Inflammatory macrophage (primary cell): ENCODE data around the gene TECTA.
"Not testable (repeated sequence)": the region's sequence is repeated elsewhere in the genome, so short reads cannot be mapped to it uniquely, and the experiment has no call there.

Source experiments
- DNase-seq, 2 donors: peaks; one replicate each; pipeline ENCODE4 v3.0.0-alpha.2; 2020 to 2022

TECTA gene

GRCh38 chr11:121131656-121132055 is 30.6 kb downstream of the TECTA start:
- no peak for DNase-seq

DNA sequence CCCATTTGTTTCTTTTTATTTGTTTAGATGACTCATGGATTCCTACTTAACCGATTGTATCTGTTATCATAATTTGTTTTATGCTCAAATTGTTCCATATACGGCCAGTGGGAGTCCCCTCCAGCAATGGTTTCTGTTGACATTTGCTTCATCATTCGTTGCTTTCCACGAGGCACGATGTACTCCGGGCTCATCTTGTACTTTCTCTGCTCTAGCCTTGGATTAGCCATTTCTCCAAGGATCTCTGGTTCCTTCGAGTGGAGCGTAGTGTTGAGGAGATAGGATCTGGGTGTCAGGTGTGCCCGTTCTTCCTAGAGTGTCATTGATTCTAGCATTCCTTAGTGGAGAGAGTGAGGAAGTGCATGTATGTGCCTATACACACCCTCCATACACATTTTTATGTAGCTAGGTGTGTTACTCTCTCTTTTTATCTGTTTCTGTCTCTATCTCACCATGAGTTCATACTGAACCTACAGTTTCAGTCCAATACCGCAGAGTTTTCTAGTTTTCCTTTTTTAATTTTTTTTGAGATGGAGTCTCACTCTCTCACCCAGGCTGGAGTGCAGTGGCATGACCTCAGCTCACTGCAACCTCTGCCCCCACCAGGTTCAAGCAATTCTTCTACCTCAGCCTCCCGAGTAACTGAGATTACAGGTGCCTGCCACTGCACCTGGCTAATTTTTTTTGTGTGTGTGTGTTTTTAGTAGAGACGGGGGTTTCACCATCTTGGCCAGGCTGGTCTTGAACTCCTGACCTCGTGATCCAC is 31.4 kb downstream of the TECTA start:
- no peak for DNase-seq

- DNase-seq: no peak
Observed at GRCh38 chr11:121134741-121135312, 33.8 kb downstream of the TECTA start.

DNA sequence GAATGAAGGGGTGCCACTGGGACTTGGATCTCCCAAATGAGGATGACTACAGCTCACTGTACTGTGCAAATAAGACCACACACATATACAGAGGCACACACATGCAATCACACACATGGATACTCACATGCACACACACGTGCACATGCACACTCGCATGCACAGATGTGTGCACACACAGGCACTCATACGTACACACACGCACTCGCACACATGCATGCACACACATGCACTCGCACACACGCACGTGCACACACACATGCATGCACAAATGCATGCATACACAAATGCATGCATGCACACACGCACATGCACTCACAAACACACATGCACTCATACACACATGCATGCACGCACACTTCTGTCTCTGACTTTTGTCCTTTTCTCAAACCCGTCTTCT is 36.0 kb downstream of the TECTA start:
- no peak for DNase-seq

GRCh38 chr11:121138259-121138658 is 37.2 kb downstream of the TECTA start:
- no peak for DNase-seq

- DNase-seq: no peak
Observed at GRCh38 chr11:121140369-121140768, 39.3 kb downstream of the TECTA start.

GRCh38 chr11:121141066-121141465 is 40.0 kb downstream of the TECTA start:
- no peak for DNase-seq

DNA sequence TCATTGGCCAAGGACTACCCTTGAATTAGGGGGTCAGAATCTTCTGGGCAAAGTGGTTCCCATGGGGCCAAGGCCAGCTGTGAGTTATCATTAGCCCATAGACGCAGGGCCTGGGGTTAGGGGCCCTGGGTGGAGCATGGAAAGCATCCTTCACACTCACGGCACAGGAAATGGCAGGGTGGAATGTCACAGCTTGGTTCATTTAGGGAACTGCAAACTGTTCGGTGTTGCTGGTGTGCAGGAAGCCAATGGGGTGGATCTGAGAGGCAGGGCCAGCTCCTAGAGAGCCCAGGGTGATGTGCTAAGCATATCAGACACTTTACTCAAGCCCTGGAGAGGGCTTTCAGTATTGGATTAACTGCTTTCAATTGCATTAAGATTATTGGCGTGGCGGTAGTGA is 42.9 kb downstream of the TECTA start:
- DNase-seq: no peak

DNA sequence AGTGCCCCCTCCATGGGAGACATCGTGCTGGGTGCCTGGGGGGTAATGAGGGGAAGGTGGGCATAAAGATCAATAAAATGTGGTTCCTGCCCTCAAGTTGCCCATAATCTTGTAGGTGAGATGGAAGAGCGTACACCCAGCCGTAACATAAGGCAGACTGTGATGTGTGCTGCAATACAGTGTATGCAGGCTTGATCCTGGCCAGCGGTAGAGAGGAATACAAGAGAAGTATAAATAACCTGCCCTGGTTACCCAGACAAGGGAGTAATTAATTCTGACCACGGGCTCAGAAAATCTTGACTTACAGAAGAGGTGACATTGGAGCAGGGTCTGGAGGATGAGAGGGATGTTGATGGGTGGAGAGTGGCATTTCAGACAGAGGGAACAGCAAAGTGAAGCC is 43.7 kb downstream of the TECTA start:
- DNase-seq: no peak

- no peak for DNase-seq
Observed at GRCh38 chr11:121145826-121146225, 44.8 kb downstream of the TECTA start.

DNA sequence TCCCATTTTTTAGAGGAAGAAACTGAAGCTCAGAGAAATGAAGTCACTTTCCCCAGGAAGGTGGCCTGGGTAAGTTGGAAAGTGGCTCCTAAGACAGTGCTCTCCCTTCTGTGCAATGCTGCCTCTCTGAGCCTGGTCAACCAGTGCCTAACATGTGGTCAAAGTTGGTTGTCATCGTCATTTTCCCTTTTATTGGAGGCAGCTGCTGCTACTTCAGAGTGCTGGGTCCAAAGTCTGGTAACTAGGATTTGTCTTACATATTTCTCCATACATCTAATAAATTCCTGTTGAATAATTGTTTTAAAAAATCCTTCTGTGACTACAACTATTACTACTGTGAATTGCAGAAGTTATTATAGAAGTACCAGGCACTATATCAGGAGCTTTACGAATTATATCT is 48.1 kb downstream of the TECTA start:
- DNase-seq: no peak

- no peak for DNase-seq
Observed at GRCh38 chr11:121151207-121151688, 50.2 kb downstream of the TECTA start.

DNA sequence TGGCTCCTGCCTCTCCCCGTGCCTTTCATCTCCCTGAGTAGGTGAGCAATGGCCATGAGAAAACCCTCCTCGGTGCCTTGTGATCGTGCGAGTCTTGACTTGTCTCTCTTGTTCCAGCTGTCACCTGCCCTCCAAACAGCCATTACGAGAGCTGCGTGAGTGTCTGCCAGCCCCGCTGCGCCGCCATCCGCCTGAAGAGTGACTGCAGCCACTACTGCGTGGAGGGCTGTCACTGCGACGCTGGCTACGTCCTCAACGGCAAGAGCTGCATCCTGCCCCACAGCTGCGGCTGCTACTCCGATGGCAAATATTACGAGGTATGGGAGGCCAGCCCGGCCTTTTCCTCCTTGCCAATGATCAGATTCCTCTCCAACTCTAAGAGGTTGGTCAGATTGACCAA is 51.7 kb downstream of the TECTA start:
- DNase-seq: no peak

DNA sequence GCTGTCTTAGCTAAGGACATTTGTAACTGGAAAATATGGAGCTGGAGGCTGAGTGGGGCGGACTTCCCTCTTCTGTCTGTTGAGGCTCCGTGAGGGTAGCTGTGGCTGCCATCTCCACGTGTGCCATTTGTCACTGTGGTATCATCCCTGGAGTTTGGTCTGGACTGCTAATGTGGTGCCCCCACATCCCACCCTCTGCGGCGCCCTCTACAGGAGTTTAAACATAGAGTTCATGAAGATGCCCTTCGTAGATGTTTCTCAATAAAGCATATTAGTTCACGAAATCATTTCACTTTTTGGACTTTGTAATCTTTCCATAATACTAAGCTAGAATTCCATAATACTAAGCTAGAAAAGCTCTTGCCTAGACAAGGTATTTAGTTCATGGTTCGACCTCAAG is 52.4 kb downstream of the TECTA start:
- no peak for DNase-seq

DNA sequence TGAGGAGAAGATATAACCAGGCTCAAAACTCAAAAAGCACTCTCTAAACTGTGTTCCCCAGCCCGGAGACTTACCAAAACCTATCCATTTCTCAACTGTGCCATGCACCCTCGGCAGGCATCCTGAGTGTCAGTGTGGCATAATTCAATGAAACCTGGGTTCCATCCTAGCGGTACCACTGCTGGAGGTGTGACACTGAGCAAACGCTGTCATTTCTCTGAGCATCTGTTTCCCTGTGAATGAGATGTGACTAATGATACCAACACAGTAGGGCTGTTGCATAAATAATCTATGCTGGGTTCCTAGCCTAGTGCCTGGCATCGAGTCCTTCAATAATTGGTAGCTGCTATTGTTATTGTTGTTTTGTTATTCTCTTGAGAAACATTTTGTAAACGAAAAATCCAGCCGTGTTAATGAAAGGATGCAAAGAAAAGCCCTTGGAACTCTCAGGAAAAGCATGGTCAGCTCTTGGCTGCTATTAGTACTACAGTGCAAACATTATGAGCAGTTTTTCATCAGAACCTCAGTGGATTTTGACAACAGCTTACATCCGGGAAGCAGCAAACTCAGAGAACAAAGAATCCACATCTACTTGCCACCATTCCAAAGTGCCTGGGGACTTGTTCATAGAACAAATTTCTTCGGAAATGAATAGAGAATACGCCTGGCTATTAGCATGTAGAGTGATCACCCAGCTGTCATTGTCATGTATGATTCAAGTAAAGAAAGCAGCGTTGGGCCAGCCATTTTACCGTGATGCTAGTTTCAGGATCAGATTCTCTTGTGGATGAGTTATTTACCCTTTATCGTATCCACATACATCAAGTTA is 53.7 kb downstream of the TECTA start:
- DNase-seq: no peak

GRCh38 chr11:121157756-121158155 is 56.7 kb downstream of the TECTA start:
- DNase-seq: no peak

- DNase-seq: no peak
Observed at GRCh38 chr11:121159741-121160140, 58.7 kb downstream of the TECTA start.

GRCh38 chr11:121161349-121161917 is 60.4 kb downstream of the TECTA start:
- DNase-seq: no peak

GRCh38 chr11:121163658-121164308 is 62.7 kb downstream of the TECTA start:
- no peak for DNase-seq

GRCh38 chr11:121177629-121178028 is 76.6 kb downstream of the TECTA start:
- DNase-seq: not testable (repeated sequence)

- no peak for DNase-seq
Observed at GRCh38 chr11:121179306-121179705, 78.3 kb downstream of the TECTA start.

DNA sequence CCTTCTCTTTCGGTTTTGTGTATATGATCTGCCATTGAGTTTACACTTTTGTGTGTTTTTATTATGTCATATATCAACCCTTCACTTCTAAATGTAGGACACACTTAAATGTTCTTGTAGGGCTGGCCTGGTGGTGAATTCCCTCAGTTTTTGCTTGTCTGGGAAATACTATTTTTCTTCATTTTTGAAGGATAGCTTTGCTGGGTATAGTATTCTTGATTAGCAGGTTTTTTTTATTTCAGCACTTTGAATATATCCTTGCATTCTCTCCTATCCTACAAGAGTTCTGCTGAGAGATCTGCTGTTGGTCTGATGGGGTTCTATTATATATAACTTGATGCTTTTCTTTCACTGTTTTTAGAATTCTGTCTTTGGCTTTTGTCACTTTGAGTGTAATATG is 79.1 kb downstream of the TECTA start:
- no peak for DNase-seq

DNA sequence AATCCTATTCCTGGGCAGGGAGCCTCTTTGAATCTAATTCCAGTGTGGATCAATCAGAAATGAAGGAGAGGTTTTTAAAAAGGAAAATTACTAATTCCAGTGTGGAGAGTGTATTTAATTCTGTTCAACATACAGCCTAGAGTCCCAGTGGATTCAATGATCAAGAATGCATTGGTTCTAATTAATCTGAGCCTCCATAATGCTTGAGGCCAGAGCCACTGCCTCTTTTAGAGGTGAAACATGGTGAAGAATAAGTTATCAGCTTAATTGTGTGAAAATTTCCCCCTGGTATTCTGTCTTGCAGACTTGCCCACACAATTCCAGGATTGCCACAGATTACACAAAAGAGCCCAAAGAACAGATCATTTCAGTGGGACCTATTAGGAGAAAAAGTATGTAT is 87.7 kb downstream of the TECTA start:
- no peak for DNase-seq
